Astrocyte (in vitro differentiated cells and primary cell): ENCODE measurements around the gene QRFP.

ENCODE experiments used
- CTCF ChIP-seq: IDR thresholded peaks from 2 replicates; pipeline ENCODE4 v1.5.1; 2011; ENCODE audit warnings: low read depth, mild to moderate bottlenecking, inconsistent platforms, low read length, moderate library complexity; ENCODE audit not compliant: insufficient read depth
- EZH2 ChIP-seq: IDR thresholded peaks from 2 replicates; pipeline ENCODE4 v1.6.1; 2012; ENCODE audit warnings: mild to moderate bottlenecking, low read length, inconsistent platforms; ENCODE audit not compliant: insufficient read depth

GRCh38 chr9:130894546-130894945 is 2.1 kb downstream of the QRFP start:
- no peak for TF ChIP-seq CTCF
- TF ChIP-seq EZH2 = no peak
